Hippocampal formation (tissue), 2 donors: ENCODE data around the gene HCN1.

Experiments used
- DNase-seq, 2 donors: peaks; one replicate each; lab custom pipeline; 2025; lab: John Stamatoyannopoulos, UW

HCN1 gene

GRCh38 chr5:45696206-45696836 lies at the start of gene HCN1:
HCN1 (minus strand) TSS chr5:45696380.
- DNase-seq: peak; percentile 68 to 83

- peak in 1 of 2 donors; percentile 2 for DNase-seq
Observed at GRCh38 chr5:45741110-45741509, 44.9 kb upstream of the HCN1 start.

GRCh38 chr5:45737153-45737552 lies 41.0 kb upstream of the HCN1 start:
- peak in 1 of 2 donors; percentile 2 for DNase-seq

- no peak for DNase-seq
Observed at GRCh38 chr5:45725537-45725936, 29.4 kb upstream of the HCN1 start.

GRCh38 chr5:45697201-45697600 lies 1.0 kb upstream of the HCN1 start:
- DNase-seq: no peak

- DNase-seq: no peak
Observed at GRCh38 chr5:45695804-45696156, 400 bp downstream of the HCN1 start.

- DNase-seq: no peak
Observed at GRCh38 chr5:45694971-45695803, 993 bp downstream of the HCN1 start.

- DNase-seq: no peak
Observed at GRCh38 chr5:45694255-45694814, 1.8 kb downstream of the HCN1 start.

GRCh38 chr5:45692481-45692880 lies 3.7 kb downstream of the HCN1 start:
- no peak for DNase-seq

GRCh38 chr5:45691656-45692055 lies 4.5 kb downstream of the HCN1 start:
- DNase-seq: peak in 1 of 2 donors; percentile 5

GRCh38 chr5:45687701-45688100 lies 8.5 kb downstream of the HCN1 start:
- DNase-seq: no peak

- DNase-seq: no peak
Observed at GRCh38 chr5:45686620-45687019, 9.6 kb downstream of the HCN1 start.

- DNase-seq: no peak
Observed at GRCh38 chr5:45684118-45684517, 12.1 kb downstream of the HCN1 start.

- DNase-seq: no peak
Observed at GRCh38 chr5:45680950-45681349, 15.2 kb downstream of the HCN1 start.

GRCh38 chr5:45677524-45677923 lies 18.7 kb downstream of the HCN1 start:
- no peak for DNase-seq

GRCh38 chr5:45672271-45672670 lies 23.9 kb downstream of the HCN1 start:
- DNase-seq: no peak

GRCh38 chr5:45648744-45649143 lies 47.4 kb downstream of the HCN1 start:
- no peak for DNase-seq

- DNase-seq: no peak
Observed at GRCh38 chr5:45643056-45643455, 53.1 kb downstream of the HCN1 start.

- DNase-seq: no peak
Observed at GRCh38 chr5:45642370-45642769, 53.8 kb downstream of the HCN1 start.

- peak in 1 of 2 donors; percentile 14 for DNase-seq
Observed at GRCh38 chr5:45639040-45639439, 57.1 kb downstream of the HCN1 start.

- DNase-seq: no peak
Observed at GRCh38 chr5:45627076-45627656, 69.0 kb downstream of the HCN1 start.

GRCh38 chr5:45623832-45624231 lies 72.3 kb downstream of the HCN1 start:
- DNase-seq: no peak

GRCh38 chr5:45622365-45622764 lies 73.8 kb downstream of the HCN1 start:
- no peak for DNase-seq
